Measurements from ENCODE around the gene FIBCD1.

The FIBCD1 gene

DNA sequence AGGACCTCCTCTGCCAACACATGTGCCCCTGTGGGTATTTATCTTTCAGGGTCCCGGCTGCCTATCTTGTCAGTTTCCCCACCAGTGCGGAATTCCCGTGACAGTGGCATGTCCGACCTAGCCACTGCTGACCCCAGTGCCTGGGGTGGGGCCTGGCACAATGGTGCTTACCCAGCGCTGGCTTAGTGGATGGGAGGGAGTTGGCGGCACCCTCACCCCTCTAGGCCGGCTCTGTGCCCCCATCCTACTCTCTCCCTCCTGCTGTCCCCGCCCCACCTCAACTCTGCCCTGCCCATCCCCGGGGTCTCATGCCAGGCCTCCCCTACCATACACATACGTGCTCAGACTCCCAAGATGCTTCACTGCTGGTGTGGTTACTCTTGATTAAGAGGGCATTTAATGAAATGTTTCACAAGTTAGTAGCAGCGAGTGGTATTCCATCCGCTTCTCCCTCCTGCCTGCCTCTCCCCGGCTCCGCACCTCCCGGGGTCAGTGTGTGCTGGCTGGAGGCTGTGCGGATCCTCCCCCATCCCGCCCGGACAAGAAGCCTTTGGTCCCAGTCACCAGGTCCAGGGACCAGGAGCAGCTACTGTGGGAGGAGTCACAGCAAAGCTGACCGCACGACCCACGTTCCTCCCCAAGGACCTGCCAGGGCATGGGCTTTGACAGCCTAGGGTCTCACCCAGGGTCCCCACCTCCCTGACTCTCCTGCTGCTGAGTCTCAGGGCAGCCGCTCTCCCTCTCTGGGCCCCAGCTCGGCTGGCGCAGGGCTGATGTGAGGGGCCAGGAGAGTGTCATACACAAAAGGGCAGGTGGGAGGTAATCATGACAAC is 32.9 kb downstream of the FIBCD1 start:
- DNase-seq = no peak

DNA sequence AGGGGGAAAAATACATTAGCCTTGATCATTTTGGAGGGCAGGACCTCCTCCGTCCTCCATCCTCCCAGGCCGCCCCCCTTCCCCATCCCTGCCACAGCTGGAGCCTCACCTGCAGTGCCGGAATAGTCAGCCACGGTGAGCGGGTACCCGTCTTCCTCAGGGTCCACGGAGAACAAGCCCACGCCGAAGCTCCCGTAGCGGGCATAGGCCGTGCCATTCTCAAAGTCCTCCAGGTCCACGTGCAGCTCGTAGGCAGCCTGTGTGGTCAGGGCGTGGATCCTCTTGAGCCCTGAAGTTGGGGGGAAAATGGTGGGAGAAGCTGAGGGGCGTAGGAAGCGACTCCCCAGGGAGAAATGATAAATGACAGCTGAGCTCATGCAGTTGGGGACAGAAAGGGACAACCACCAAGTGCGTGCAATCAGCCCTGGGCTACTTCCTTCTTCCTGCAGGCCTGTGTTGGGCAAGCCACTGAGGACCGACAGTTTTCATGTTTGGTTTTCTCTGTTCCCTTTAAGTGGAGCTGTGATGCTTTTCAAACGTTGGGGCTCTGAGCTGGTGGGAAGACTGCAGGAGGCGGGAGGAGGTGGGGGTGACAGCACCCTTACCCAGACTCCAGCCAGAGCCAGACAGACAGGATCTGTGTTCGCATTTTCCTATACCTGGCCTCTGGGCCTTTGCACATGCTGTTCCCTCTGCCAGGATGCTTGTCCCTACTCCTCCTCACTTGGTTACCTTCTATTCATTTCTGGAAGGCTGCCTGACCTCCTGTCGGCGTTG is 33.7 kb downstream of the FIBCD1 start:
- DNase-seq = no peak

DNA sequence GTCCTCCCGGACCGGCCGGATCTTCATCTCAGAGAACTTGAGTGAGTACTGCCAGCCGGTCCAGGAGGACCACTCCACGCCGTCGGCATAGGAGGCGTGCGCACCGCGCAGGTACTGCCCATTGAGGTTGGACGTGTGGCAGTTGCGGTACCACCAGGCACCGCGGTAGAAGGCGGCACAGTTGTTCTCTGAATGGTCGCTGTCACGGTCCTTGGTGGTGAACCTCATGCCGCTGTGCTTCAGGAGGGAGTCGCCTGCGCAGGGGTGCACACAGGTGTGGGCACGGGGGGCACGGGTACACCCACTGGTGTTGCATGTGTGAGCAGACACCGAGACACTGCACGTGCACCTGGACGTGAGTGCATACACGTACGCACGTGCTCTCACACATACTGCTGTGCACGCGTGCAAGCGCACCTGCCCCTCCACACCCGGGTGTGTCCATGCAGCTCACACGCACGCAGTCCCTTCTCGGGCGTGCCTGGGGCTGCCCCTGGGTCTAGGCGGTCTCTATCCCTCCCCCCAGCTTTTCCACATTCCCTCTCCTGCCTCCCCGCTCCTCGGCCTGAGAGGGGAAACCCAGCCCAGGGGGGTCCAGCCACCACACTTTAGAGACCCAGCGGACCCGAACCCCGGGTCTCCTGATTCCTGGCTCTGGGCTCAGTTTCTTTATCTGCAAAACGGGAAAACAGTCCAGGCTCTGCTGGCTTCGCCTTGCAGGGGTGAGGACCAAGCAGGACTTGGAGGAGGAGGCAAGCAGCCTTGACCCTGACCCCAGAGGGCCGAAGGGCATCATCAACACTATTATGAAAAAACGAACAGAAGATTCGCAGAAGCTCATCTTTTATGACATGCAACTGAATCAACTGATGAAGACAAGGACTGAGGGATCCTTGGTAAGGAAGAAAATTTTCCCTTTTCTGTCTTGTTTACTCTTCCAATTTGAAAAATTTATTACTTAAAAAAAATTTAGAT is 34.7 kb downstream of the FIBCD1 start:
- DNase-seq = no peak

DNA sequence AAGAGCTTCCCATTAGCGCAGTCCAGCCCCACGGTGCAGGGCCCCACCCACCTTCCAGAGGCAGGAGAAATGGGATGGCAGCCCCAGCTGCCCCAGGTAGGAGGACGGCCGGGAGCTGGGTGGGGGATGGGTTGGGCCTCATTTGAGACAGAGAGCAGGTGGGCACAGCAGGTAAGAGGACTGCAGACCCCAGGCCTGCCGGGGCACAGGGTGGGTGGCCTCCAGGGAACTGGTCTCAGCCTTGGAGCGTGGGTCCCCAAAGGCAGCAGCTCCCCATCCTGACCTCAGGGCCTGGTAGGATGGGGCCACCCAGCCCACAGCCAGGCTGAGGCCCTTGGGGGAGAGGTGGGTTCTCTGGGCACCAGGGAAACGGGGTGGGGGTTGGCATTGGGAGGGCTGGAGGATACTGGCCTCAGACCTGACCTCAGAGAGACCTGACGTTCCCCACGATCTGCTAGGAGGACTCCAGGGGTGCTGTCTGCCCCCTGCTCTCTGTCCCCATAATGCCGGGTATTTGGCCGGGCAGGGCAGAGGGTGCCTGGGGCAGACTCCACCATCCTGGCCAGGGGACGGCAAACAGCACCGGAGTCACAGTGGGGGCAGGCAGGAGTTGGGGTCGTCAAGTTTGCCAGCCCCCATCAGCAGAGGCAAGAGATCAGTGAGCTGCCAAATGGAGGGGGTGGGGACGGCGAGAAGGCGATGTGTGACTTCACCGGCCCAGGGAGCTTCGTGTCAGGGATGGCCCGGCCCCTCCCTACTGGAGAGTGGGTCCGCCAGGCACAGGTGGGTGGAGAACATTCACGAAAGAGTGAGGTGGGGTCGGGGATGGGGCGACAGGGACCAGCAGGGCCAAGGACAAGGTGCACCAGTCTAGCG is 35.6 kb downstream of the FIBCD1 start:
- DNase-seq = no peak

DNA sequence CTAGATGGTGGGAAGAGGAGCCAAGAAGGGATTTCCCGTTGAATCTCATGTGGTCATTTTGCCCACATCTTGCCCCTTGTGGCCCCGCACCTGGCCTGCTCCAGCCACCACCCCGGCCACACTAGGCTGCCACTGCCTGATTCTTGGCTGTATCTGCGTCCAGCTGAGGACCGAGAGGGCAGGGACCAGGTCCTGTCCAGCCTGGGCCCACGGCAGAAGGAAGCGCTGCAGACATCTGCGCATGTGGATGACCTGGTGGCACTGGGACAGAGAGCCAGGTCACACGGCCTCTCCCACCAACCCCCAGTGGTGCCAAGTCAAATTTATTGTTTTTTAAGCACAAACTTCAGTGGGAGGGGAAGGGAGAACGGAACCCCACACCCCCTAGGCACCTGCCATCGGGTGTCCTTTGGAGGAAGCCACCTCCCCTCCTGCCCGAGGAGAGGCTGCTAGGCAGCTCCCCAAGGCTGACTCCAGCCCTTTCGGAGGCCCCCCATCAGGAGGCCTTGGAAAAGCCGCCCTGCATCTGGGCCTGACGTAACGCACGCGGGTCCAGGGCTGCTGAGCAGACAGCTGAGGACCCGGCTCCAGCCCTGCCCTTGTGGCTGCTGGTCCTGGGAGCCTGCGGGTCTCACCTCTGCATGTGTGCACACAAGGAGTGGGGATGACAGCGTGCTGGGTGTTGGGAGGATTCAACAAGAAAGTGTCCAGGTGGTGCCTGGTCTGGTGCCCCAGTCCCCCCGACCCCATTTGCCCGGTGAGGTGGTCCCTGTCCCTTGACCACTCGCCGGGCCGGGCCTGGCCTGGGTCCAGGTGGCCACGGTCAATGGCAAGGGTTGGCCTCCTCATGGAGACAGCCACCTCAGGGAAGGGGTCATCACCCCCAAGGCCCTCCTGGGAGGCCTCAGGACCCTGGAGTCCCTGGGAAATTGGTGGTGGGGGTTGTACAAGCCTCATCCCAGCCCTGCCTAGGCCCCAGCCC is 36.6 kb downstream of the FIBCD1 start:
- DNase-seq = no peak

DNA sequence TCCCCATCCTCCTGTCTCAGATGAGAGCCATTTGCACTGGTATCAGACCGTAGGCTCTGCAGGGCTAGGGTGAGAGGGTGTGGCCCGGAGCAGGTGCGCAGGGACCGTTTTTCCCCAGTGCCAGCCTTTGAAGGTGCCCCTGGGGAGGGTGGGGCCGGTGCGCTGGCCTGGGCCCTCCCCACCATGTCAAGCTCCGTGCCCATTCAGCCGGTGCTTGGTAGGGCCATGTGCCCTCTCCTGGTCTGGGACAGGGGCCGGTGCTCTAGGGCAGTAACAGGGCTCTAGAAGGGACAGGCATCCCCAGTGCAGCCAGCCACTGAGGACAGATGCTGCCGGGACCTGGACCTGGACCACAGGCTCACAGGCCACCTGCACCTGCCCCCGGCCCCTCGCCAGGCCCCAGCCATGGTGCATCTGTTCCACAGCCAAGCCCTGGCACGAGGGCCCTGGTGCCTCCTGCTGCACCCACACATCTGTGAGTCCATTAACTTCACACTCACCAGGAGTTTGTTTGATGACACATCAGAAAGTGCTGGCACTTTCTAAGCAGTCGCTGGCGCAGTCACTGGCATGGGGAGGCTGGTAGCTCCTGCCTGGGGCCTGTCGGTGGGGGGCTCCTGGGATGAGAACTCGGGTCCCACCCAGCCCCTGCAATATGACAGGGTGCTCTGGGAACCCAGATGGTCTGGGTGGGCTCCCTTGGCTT is 37.4 kb downstream of the FIBCD1 start:
- no peak for DNase-seq

DNA sequence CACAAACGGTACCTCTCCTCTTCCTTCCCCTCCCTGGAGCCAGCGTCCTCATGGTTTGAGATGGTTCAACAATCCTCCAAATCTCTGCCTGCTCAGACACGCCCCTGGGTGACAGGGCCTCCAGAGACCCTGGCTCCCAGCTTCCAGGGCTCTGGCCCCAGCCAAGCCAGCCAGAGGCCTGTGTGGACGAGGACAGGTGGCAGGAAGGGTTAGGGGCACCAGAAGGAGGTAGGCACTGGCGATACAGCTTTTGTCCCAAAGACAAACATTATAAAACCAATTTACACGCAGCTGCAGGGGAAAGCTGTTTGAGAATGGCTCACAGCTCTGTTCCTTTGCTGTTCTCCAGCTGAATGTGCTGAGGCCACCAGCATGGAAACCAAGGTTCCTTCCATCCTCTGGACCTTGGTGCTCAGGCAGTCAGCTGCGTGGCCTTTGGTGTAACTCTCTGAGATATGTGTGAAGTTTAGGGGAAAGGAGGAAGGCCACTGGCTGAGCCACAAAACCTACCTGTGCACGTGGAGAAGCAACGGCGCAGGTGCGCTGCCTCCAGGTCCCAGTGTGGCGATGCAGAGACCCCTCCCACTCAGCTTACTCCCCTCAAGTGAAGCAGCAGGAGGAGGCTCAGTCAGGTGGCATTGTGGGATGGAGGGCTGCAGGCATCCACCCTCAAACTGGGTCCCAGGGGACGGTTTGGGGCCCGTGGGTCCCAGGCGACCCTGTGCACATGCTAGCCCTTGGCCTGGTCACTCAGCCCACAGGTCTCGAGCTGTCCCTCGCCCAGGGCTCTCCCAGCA is 38.1 kb downstream of the FIBCD1 start:
- DNase-seq = no peak

DNA sequence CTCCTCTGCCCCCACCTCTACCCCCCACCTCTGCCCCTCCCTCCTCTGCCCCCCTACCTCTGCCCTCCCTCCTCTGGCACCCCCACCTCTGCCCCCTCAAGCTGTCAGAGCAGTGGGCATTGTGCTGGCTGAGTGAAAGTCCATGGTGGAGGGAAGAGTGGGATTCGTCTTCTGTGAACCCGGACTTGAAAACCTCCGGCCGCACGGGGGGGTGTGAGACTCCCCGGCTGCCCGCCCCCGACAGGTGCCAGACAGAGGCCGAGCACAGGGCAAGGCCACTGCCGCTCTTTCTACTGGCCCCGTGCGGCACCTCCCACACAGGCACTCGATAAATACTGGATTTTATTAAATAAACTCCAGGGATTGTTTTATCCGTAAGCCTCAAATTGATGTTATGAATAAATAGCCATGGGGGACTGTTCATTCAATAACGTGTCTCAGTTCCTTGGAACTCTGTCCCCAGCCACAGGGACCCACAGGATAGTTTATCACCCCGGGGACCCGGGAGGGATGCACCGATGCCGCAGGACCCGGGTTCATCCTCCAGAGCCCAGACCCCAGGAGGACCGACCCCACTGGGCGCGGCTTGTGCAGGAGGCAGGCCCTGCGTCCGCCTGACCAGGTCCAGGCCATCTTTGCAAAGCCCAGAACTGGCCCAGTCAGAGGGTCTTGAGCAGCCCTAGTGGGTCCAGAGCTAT is 39.8 kb downstream of the FIBCD1 start:
- no peak for DNase-seq

DNA sequence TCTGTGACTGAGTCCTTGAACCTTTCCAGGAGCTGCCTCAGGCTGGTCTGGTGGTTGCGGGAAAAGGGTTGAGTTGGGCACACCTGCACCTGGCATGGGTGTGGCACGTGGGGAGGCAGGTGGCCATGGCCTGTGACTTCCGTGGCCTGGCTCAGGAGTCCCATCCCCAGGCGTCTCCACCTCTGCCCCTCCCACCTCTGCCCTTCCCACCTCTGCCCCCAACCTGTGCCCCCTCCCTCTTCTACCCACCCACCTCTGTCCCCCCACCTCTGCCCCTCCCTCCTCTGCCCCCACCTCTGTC is 40.5 kb downstream of the FIBCD1 start:
- DNase-seq = no peak

DNA sequence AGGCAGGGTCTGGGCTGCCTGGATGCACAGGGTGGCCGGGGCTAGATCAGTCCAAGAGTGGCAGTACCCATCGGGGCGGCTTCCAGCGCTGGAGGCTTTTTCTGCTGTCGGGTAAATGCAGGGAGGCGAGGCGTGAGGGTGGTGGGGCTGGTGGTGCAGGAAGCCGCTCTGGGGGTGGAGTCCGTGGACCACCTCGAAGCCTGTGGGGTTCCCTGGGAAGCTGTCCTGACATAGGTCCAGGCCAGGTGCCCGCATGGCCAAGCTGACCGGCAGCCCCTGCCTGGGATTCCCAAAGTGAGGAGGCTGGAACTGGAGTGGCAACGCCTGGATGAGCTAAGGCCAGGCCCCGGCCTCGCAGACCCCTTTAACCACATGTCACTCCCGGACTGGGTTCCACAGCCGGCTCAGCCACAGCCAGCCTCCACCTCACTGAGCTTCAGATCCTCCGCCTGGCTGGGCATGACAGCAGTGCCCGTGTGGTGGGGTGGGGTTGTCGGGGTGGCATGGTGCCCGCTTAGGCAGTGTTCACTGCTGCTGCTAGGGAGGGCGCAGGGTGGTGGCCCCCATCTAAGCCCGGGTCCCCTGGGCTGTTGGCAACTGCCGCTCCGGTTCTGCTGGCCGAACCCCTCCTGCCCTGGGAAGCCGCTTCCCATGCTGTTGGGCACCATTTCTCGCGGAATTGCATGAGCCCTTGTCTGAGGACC is 41.0 kb downstream of the FIBCD1 start:
- no peak for DNase-seq

DNA sequence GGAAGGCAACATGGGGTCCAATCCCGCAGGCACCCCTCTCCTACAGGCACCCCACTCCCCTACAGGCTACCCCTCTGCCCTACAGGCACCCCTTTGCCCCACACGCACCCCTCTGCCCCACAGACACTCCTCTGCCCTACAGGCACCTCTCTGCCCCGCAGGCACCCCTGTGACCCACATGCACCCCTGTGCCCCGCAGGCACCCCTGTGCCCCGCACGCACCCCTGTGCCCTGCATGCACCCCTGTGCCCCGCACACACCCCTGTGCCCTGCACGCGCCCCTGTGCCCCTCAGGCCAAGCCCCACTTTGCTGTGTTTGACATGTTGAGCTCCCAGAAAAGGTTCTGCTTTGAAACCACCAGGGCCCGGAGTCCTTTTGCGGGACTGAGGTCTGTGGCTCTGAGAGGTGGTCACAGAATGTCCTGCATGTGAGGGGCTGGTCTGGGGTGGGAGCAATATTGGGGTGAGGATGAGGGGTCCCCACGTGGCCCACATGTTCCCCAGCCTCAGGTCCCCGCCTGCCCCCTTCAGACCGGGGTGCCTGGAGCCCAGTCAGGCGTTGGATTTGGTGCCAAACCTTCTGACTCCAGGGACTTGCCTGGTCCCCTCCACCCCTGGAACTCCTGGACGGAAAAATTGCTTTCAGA is 41.8 kb downstream of the FIBCD1 start:
- DNase-seq = no peak

DNA sequence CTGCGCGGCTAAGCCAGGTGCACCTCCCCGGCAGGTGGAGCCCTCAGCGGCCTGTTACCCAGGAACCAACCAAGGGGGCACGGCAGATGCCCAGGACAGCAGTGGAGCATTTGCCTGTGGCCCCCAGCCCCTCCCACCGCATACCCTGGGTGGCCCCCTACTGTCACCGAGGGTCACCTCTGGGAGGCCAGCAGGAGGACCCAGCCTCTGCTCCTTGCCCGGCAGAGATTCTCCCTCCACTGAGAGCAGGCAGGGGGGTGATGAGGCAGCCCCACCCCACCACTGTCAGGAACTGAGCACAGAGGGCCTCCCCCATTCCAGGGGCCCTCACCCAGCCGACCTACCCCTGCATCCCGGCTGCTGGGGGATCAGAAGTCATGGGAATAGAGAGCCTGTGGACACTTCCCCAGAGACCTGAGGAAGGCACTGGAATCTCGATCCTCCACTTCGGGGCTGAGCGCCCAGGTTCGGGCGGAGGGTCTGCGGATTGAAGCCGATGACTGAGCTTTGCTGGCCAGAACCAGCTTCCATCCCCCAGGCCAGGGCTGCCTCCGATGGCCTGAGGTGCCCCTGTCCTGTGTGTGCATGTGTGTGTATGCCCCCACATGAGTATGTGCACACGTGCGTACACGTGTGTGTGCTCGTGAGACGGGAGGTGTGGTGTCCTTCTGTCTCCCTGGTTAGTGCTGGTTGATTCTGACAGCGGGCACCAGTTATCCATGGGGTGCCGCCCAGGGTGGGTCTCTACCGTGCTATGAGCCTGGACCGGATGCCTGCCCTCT is 42.6 kb downstream of the FIBCD1 start, which contains the start of gene QRFP:
TSS of gene QRFP (minus strand) at position 580 of the 782 bp plus-strand sequence. CDS start 2,974 bp downstream, outside the sequence.
- no peak for DNase-seq

DNA sequence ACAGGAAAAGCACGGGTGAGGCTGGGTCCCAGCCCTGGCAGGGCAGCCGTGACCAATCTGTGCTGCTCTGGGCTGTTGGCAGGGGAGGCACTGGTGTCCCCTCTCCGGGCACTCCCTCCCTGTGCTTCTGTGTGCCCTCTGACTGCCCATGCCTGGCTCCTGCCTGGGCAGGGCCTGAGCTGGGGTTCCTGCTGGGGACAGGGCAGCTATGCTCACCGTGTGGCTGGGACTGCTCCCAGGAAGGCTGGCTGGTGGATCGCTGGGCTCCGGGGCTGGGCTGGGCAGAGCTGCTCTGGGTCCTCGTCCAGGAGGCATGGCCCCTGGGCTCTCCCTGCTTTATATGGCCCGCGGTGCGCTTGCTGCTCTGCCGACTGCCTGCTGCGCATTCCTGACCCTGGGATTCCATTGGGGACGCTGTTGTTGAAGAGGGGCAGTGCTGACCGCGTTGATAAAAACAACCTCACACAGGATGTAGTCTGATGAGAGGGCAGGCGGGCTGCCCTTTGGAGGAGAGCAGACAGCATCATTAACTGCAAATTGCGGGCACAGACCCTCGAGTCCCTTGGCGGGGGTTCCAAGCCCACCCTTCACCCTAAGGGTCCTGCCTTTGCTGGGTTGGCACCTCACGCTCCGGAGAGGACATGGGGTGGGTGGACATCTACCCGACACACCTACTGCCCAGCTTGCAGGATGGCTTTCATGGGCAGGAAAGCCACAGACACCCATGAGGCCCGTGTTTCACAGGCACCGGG is 43.4 kb downstream of the FIBCD1 start:
- DNase-seq = no peak

DNA sequence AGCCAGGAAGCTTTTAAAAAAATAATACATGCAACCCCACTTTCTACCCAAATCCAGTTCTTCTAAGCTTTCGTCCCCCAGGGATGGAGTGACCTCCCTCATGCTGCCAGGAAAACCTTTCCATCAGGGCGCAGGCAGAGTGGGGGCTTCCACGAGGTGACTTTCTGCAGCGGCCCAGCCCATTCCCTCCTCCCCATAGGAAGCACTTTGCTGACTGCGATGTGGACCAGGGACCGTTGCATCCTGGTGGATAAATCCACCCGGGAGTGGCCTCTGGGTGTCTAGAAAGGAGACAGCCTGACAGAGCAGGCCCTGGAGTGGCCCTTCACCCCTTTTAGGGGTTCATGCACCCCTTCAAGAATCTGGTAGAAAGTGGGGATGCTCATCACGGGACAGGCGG is 44.0 kb downstream of the FIBCD1 start:
- no peak for DNase-seq

DNA sequence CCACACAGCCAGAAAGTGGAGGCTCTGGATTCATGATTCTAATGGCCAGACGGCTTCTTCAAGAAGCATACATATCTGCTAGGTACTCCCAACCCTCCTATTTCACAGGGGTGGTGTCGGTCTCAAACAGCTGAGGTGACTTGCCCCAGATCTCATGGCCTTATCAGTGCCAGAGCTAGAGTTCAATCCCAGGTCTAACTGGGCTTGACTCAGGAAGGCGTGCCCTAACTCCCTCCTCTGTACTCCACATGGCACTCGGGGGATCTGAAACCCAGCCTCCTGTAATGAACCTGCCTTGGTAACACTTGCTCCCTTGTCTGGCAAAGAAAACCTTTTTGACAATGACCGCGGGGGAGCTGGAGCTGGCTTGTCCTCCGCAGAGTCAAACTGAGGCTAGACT is 44.5 kb downstream of the FIBCD1 start:
- no peak for DNase-seq

Data from stimulated activated CD4-positive, alpha-beta T cell treated with anti-CD3 and anti-CD28 coated beads, Interleukin-2, amount 100 ng/mL, for 48 hours (primary cell).